SK-N-MC (cell line): ENCODE data around the gene CTNNA3.

ENCODE experiments used
- DNase-seq: peaks from one replicate; pipeline ENCODE4 v3.0.0-alpha.2; 2011; ENCODE audit warnings: low read depth, low spot score
- H3K27ac ChIP-seq: fragments of 200-600 bp; sonication (generic); 2 replicates; pipeline ENCODE4 v1.5.1; 2016; ENCODE audit warnings: mixed run types
- H3K36me3 ChIP-seq: fragments of 200-600 bp; sonication (generic); 2 replicates; pipeline ENCODE4 v1.6.1; 2017; ENCODE audit warnings: antibody characterized with exemption, low read length, mixed read lengths; ENCODE audit not compliant: insufficient read depth
- H3K4me3 ChIP-seq: fragments of 200-600 bp; sonication (generic); 2 replicates; pipeline ENCODE4 v1.5.1; 2016
- H3K9ac ChIP-seq: fragments of 200-600 bp; sonication (generic); 2 replicates; pipeline ENCODE4 v1.8.0; 2017; ENCODE audit warnings: mixed run types, mixed read lengths; ENCODE audit not compliant: insufficient read length
- H3K9me3 ChIP-seq: fragments of 200-600 bp; sonication (generic); 2 replicates; pipeline ENCODE4 v1.6.1; 2017; ENCODE audit warnings: low read depth, mild to moderate bottlenecking, antibody characterized with exemption, low read length, moderate library complexity, mixed read lengths
- EZH2 ChIP-seq: fragments of 200-600 bp; sonication (generic); IDR thresholded peaks from one replicate; pipeline ENCODE4 v1.6.1; 2017; ENCODE audit warnings: antibody characterized with exemption
- FOXP2 ChIP-seq: optimal IDR thresholded peaks from 2 replicates; pipeline ENCODE3; 2011; ENCODE audit warnings: mild to moderate bottlenecking, moderate library complexity; ENCODE audit not compliant: insufficient read depth; ENCODE audit errors: extremely low read length, control extremely low read depth
- POLR2AphosphoS5 ChIP-seq: IDR thresholded peaks from 2 replicates; pipeline ENCODE4 v1.6.1; 2012; ENCODE audit warnings: mild to moderate bottlenecking, low read depth, low read length, borderline replicate concordance

Gene CTNNA3

GRCh38 chr10:66095610-66096009 is 1600.4 kb downstream of the CTNNA3 start:
- no peak overlapping the region for H3K27ac ChIP-seq
- H3K4me3 ChIP-seq = no peak overlapping the region
- no peak for TF ChIP-seq EZH2
- H3K36me3 ChIP-seq = no peaks in the 10 kb centered on the region
- no peaks in the 10 kb centered on the region for H3K9me3 ChIP-seq
- no peak overlapping the region for H3K9ac ChIP-seq
- DNase-seq = no peak

GRCh38 chr10:66085906-66086305 is 1610.1 kb downstream of the CTNNA3 start:
- TF ChIP-seq EZH2 (no peak), POLR2AphosphoS5 (no peak), FOXP2 (no peak)
- Histone ChIP-seq H3K9ac (no peak overlapping the region), H3K9me3 (no peaks in the 10 kb centered on the region), H3K4me3 (no peak overlapping the region), H3K27ac (no peak overlapping the region), H3K36me3 (no peaks in the 10 kb centered on the region)
- no peak for DNase-seq

DNA sequence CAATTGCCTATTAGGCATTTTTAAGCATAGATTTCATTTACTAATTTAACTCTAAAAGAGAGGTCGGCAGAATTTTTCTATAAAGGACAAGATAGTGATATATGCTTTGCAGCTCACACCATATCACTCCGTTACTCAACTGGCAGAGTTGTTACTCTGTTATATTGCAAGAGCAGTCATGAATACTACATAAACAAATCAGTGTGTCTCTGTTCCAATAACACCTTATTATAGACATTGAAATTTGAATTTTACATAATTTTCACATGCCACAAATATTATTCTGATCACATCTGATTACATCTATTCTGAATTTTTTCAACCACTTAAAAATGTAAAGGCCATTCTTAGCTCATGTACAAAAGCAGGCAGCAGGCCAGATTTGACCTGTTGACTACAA is 1624.1 kb downstream of the CTNNA3 start:
- Histone ChIP-seq H3K4me3 (no peak overlapping the region), H3K36me3 (no peaks in the 10 kb centered on the region), H3K9ac (no peak overlapping the region), H3K27ac (no peak overlapping the region), H3K9me3 (no peaks in the 10 kb centered on the region)
- TF ChIP-seq FOXP2 (no peak), POLR2AphosphoS5 (no peak), EZH2 (no peak)
- no peak for DNase-seq

DNA sequence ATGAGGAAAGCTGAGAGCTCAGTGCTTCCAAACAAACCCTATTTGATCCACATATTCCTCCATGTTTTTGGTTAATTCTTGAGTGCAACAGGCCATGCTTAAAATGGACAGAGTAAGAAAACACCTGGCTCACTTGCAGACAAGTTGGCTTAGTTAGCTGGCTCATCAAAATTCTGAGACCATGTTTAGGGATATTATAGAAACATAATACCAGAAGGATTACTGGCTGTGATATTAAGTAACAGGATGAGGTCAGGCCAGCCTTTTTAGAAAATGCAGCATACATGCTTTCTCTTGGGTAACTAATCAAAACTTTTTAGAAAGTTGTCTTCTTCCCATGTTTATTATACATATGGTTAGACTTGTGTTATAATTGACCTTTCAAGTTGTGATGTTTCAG is 1637.4 kb downstream of the CTNNA3 start:
- Histone ChIP-seq H3K36me3 (no peaks in the 10 kb centered on the region), H3K4me3 (no peak overlapping the region), H3K27ac (no peak overlapping the region), H3K9me3 (no peaks in the 10 kb centered on the region), H3K9ac (no peak overlapping the region)
- no peak for DNase-seq
- TF ChIP-seq FOXP2 (no peak), EZH2 (no peak), POLR2AphosphoS5 (no peak)

DNA sequence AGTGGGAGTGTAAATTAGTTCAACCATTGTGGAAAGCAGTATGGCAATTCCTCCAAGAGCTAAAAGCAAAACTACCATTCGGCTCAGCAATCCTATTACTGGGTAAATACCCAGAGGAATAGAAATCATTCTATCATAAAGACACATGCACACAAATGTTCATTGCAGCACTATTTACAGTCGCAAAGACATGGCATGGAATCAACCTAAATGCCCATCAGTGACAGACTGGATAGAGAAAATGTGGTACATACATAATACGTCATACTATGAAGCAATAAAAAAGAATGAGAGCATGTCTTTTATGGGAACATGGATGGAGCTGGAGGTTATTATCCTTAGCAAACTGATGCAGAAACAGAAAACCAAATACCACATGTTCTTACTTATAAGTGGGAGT is 1646.7 kb downstream of the CTNNA3 start:
- Histone ChIP-seq H3K9ac (no peak overlapping the region), H3K27ac (no peak overlapping the region), H3K36me3 (no peaks in the 10 kb centered on the region), H3K4me3 (no peak overlapping the region), H3K9me3 (no peaks in the 10 kb centered on the region)
- no peak for TF ChIP-seq POLR2AphosphoS5
- no peak for TF ChIP-seq FOXP2
- no peak for TF ChIP-seq EZH2
- DNase-seq = no peak

- no peak for TF ChIP-seq FOXP2
- no peak for TF ChIP-seq POLR2AphosphoS5
- no peak for TF ChIP-seq EZH2
- H3K27ac ChIP-seq = no peak overlapping the region
- H3K36me3 ChIP-seq = no peaks in the 10 kb centered on the region
- no peak overlapping the region for H3K4me3 ChIP-seq
- DNase-seq = no peak
- no peak overlapping the region for H3K9ac ChIP-seq
- no peaks in the 10 kb centered on the region for H3K9me3 ChIP-seq
Measured at GRCh38 chr10:66045859-66046258, 1650.1 kb downstream of the CTNNA3 start.

DNA sequence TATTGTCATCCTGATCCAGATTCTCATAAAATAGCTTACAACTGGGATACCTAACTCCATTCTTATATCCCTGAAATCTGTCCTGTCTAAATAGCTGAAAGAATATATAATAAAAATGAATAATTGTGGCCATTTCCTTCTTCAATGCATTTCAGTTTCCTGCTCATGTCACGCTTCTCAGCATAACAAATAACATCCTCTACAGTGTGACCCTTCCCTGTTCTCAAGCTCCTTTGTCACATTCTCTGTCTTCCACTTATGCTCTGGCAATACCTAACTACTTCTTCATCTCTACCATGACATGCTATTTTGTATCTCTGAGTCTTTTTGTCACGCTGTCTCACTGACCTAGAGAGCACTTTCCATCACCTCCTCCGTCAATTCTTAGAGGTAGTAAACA is 1654.2 kb downstream of the CTNNA3 start:
- DNase-seq = no peak
- Histone ChIP-seq H3K36me3 (no peaks in the 10 kb centered on the region), H3K4me3 (no peak overlapping the region), H3K27ac (no peak overlapping the region), H3K9ac (no peak overlapping the region), H3K9me3 (no peaks in the 10 kb centered on the region)
- TF ChIP-seq FOXP2 = no peak
- TF ChIP-seq EZH2 = no peak
- TF ChIP-seq POLR2AphosphoS5 = no peak

- Histone ChIP-seq H3K4me3 (no peak overlapping the region), H3K27ac (no peak overlapping the region), H3K9me3 (no peaks in the 10 kb centered on the region), H3K36me3 (no peaks in the 10 kb centered on the region), H3K9ac (no peak overlapping the region)
- DNase-seq = no peak
- TF ChIP-seq POLR2AphosphoS5 = no peak
- TF ChIP-seq EZH2 = no peak
- TF ChIP-seq FOXP2 = no peak
Measured at GRCh38 chr10:66038623-66039022, 1657.4 kb downstream of the CTNNA3 start.

DNA sequence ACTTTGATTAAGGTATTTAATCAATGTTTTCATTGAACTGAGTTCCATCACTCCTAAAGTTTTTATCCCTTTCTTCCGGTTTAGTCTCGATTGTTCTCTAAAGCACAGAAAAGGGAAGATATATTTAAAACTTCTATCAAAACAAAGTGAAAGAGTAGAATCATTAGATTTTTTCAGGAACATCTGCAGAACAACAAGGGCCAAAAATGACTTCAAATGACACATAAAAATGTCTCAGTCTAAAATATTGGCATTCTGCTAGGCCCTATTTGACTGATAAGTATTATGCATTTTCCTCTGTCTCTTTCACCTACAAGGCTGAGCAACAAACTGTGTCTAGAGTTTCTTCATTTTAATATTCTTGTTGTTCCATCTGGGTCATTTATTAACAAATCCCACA is 1669.7 kb downstream of the CTNNA3 start:
- no peak overlapping the region for H3K4me3 ChIP-seq
- no peak for DNase-seq
- no peak overlapping the region for H3K27ac ChIP-seq
- TF ChIP-seq FOXP2 (no peak), POLR2AphosphoS5 (no peak), EZH2 (no peak)
- H3K36me3 ChIP-seq = no peaks in the 10 kb centered on the region
- no peak overlapping the region for H3K9ac ChIP-seq
- H3K9me3 ChIP-seq = no peaks in the 10 kb centered on the region

DNA sequence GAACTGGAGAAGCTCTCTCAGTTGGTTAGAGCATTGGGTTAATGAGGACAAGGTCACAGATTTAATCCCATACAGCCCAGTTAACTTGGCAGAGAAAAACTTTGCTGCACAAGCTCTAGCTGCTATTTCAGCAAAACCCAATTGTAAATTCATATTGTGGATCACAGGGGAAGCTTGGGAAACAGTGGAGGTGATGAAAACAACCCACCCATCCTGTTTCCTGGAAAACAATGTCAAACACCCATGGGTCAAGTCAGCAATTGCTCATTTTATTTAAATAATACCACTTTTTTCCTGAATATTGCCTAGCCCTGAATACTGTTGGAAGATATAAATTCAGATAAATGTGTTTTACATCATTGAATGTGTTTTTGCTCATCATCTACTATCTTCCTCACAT is 1670.8 kb downstream of the CTNNA3 start:
- Histone ChIP-seq H3K9me3 (no peaks in the 10 kb centered on the region), H3K9ac (no peak overlapping the region), H3K4me3 (no peak overlapping the region), H3K36me3 (no peaks in the 10 kb centered on the region), H3K27ac (no peak overlapping the region)
- TF ChIP-seq FOXP2 (no peak), EZH2 (no peak), POLR2AphosphoS5 (no peak)
- no peak for DNase-seq
